GM21447 (cell line): ENCODE data around the gene MSH3.
"Not testable (repeated sequence)": the region's sequence is repeated elsewhere in the genome, so short reads cannot be mapped to it uniquely, and the experiment has no call there.

ENCODE experiments used
- ATAC-seq: cut with Tn5 transposase; IDR thresholded peaks from one replicate; pipeline ENCODE4 v1.9.1; 2021; ENCODE audit not compliant: unreplicated experiment

The MSH3 gene

GRCh38 chr5:80655231-80655774 lies 851 bp downstream of the MSH3 start:
- ATAC-seq, result no peak

- no peak for ATAC-seq
These were observed 2.0 kb downstream of the MSH3 start for GRCh38 chr5:80656425-80656824.

GRCh38 chr5:80659106-80659505 lies 4.7 kb downstream of the MSH3 start:
- no peak for ATAC-seq

GRCh38 chr5:80660661-80661060 lies 6.2 kb downstream of the MSH3 start:
- not testable (repeated sequence) for ATAC-seq

GRCh38 chr5:80662108-80662507 lies 7.7 kb downstream of the MSH3 start:
- ATAC-seq, result no peak

GRCh38 chr5:80665057-80665456 lies 10.6 kb downstream of the MSH3 start:
- no peak for ATAC-seq

GRCh38 chr5:80667384-80667783 lies 12.9 kb downstream of the MSH3 start:
- ATAC-seq, result no peak

GRCh38 chr5:80668016-80668969 lies 13.8 kb downstream of the MSH3 start:
- peak; percentile 66 for ATAC-seq

GRCh38 chr5:80672140-80672736 lies 17.8 kb downstream of the MSH3 start:
- ATAC-seq, result no peak

- ATAC-seq, result no peak
These were observed 22.3 kb downstream of the MSH3 start for GRCh38 chr5:80676706-80677105.

GRCh38 chr5:80686757-80687156 lies 32.3 kb downstream of the MSH3 start:
- no peak for ATAC-seq

GRCh38 chr5:80688648-80689420 lies 34.4 kb downstream of the MSH3 start:
- no peak for ATAC-seq

- no peak for ATAC-seq
These were observed 35.2 kb downstream of the MSH3 start for GRCh38 chr5:80689627-80690026.

GRCh38 chr5:80695666-80696065 lies 41.2 kb downstream of the MSH3 start:
- ATAC-seq, result no peak

- ATAC-seq, result no peak
These were observed 42.0 kb downstream of the MSH3 start for GRCh38 chr5:80696450-80696849.

GRCh38 chr5:80697100-80697499 lies 42.6 kb downstream of the MSH3 start:
- ATAC-seq, result no peak

GRCh38 chr5:80698369-80698768 lies 43.9 kb downstream of the MSH3 start:
- no peak for ATAC-seq

- no peak for ATAC-seq
These were observed 47.1 kb downstream of the MSH3 start for GRCh38 chr5:80701597-80701996.

GRCh38 chr5:80703291-80703690 lies 48.8 kb downstream of the MSH3 start:
- ATAC-seq, result no peak

- ATAC-seq, result no peak
These were observed 49.3 kb downstream of the MSH3 start for GRCh38 chr5:80703747-80704146.

- ATAC-seq, result no peak
These were observed 49.8 kb downstream of the MSH3 start for GRCh38 chr5:80704221-80704620.
